ENCODE measurements around the gene MANSC1. TPM values are rescaled to one million over a fixed set of nuclear protein-coding genes. Genes with fewer than 3 reads are reported as not detected.

MANSC1 gene
- total RNA-seq: 1 to 10 TPM; 3.5 TPM

GRCh38 chr12:12349711-12350665, at the start of gene MANSC1:
TSS of gene MANSC1 (minus strand) at chr12:12350242. CDS start at chr12:12343314, 6,928 bp downstream.
- no peaks in the 10 kb centered on the region for H3K27me3 Mint-ChIP-seq (ENCODE audit: low read depth)
- H3K36me3 Mint-ChIP-seq (ENCODE audit: low read depth): no peaks in the 10 kb centered on the region
- peak within 1 kb of the TSS; percentile 48 for H3K27ac Mint-ChIP-seq
- intact Hi-C loops (cut with micrococcal nuclease): no loop called here
- peak; percentile 80 for DNase-seq
- H3K9me3 Mint-ChIP-seq: peaks cover 5% of the 10 kb centered on the region
- H3K4me1 Mint-ChIP-seq (ENCODE audit: low read depth): peaks cover 24% of the 10 kb centered on the region
- CTCF ChIA-PET: interaction anchor here (0.8 to 7.7 kb wide), 4 partner anchors 15 to 374 kb away, joined by 3 to 50 read pairs (median 4); no protein-coding TSS in a partner anchor
- peak within 1 kb of the TSS; percentile 70 for H3K4me3 Mint-ChIP-seq

DNA sequence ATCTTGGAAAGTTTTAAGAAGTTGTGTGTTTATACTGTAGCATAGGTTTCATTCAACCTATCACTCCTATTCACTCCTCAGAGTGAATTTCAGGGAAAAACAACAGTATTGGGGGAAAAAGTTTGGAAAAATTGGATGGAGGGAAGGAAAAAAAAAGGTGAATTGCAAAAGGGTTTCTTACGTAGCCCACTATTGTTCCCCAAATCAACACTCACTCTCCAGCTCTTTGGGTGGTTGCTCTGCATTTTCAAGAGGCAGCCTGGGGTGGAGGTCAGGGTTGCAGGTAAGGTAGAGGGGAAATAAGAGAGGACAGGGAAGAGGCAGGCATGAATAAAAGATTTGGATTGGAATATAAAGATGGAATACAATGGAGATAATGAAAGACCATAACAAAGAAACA, 49.1 kb upstream of the MANSC1 start:
- Mint-ChIP-seq H3K4me3 (no peak overlapping the region), H3K27ac (no peak overlapping the region), H3K4me1 (ENCODE audit: low read depth) (peaks cover 48% of the 10 kb centered on the region), H3K36me3 (ENCODE audit: low read depth) (peaks cover 14% of the 10 kb centered on the region), H3K27me3 (ENCODE audit: low read depth) (no peaks in the 10 kb centered on the region), H3K9me3 (peaks cover 2% of the 10 kb centered on the region)
- intact Hi-C loops (cut with micrococcal nuclease): no loop called here
- DNase-seq: no peak
- CTCF ChIA-PET: interaction anchor here (0.6 kb wide), 1 partner anchor 256 kb away, joined by 3 read pairs; no protein-coding TSS in a partner anchor

DNA sequence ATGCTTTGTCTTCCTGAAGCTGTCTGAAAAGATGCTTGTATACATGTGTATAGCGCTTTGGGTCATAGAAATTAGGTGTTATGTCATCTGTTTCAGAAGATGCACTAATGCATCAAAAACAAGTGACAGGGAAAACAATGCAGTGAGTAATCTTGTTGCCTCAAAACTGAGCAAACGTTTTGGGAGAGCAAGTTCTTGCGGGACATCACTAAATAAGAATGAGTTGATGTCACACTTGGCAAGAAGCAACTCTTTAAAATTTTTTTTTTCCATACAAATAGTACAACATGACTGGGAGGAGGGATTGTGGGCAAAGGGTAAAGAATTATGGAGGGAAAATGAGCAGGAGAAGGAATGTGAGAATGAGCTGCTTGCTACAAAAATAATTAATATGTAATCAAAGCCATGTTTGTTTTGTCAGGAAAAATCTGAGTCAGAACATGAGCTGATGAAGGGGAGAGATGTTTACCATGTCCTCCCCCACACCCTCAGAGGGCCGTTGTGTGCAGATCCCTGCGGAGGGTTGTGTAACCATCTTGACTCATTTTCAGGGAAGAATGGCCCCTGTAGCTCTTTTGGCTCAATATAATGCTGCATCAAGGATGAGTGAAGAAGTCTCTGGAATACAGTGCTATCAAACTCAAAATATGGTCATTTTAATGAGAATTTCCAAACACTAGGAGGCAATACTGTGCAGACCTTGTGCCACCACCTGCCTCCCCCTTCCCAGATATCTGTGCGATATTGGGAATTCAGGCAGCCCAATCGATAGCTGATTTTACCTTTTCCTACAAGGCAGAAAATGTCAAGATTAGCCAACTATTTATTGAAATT, 48.2 kb upstream of the MANSC1 start:
- Mint-ChIP-seq H3K4me1 (ENCODE audit: low read depth) (peaks cover 39% of the 10 kb centered on the region), H3K27me3 (ENCODE audit: low read depth) (no peaks in the 10 kb centered on the region), H3K27ac (no peak overlapping the region), H3K4me3 (no peak overlapping the region), H3K9me3 (peaks cover 2% of the 10 kb centered on the region), H3K36me3 (ENCODE audit: low read depth) (peaks cover 14% of the 10 kb centered on the region)
- no peak for DNase-seq
- intact Hi-C loops (cut with micrococcal nuclease): no loop called here
- CTCF ChIA-PET: interaction anchor here (0.6 to 1.1 kb wide), 2 partner anchors 63 to 300 kb away, joined by 3 to 4 read pairs; no protein-coding TSS in a partner anchor

DNA sequence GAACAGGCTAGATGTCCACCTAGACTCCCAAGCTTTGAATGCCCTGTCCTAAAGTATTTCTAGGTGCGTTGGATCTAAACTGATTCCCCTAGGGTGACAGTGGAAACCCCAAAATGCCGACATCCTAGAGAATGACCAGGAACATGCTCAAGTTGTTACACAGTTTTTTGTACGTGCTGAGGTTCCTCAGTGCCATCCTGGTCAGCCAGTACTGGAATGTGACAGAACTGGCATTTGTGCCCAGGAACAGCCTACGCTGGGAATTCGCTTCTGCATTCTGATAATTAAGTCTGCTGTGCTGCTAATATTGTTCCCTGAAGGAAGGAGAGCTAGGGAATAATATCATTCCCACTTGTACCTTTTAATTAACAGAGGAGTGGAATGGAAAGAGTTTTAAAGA, 47.1 kb upstream of the MANSC1 start:
- peaks cover 13% of the 10 kb centered on the region for H3K36me3 Mint-ChIP-seq (ENCODE audit: low read depth)
- H3K4me1 Mint-ChIP-seq (ENCODE audit: low read depth): peaks cover 31% of the 10 kb centered on the region
- H3K4me3 Mint-ChIP-seq: no peak overlapping the region
- H3K27ac Mint-ChIP-seq: peak overlapping the region; percentile 10
- H3K27me3 Mint-ChIP-seq (ENCODE audit: low read depth): no peaks in the 10 kb centered on the region
- intact Hi-C loops (cut with micrococcal nuclease): no loop called here
- CTCF ChIA-PET: interaction anchor here (1.3 kb wide), 1 partner anchor 167 kb away, joined by 4 read pairs; no protein-coding TSS in a partner anchor
- H3K9me3 Mint-ChIP-seq: peaks cover 2% of the 10 kb centered on the region
- DNase-seq: no peak

GRCh38 chr12:12396694-12397093, 46.7 kb upstream of the MANSC1 start:
- peaks cover 11% of the 10 kb centered on the region for H3K36me3 Mint-ChIP-seq (ENCODE audit: low read depth)
- CTCF ChIA-PET: interaction anchor here (1.3 kb wide), 1 partner anchor 167 kb away, joined by 4 read pairs; no protein-coding TSS in a partner anchor
- peaks cover 28% of the 10 kb centered on the region for H3K4me1 Mint-ChIP-seq (ENCODE audit: low read depth)

GRCh38 chr12:12393171-12393570, 43.1 kb upstream of the MANSC1 start:
- Mint-ChIP-seq H3K9me3 (no peaks in the 10 kb centered on the region), H3K27ac (no peak overlapping the region), H3K36me3 (ENCODE audit: low read depth) (peaks cover 12% of the 10 kb centered on the region), H3K4me3 (no peak overlapping the region), H3K27me3 (ENCODE audit: low read depth) (no peaks in the 10 kb centered on the region), H3K4me1 (ENCODE audit: low read depth) (peaks cover 16% of the 10 kb centered on the region)
- intact Hi-C loops (cut with micrococcal nuclease): no loop called here
- CTCF ChIA-PET: no interaction called here
- no peak for DNase-seq

More at GRCh38 chr12:12396694-12397093, 46.7 kb upstream of the MANSC1 start:
- intact Hi-C loops (cut with micrococcal nuclease): no loop called here
- no peak for DNase-seq
- Mint-ChIP-seq H3K27ac (peak overlapping the region; percentile 10), H3K27me3 (ENCODE audit: low read depth) (no peaks in the 10 kb centered on the region), H3K9me3 (peaks cover 2% of the 10 kb centered on the region), H3K4me3 (no peak overlapping the region)

- no peak overlapping the region for H3K4me3 Mint-ChIP-seq
- no peak overlapping the region for H3K27ac Mint-ChIP-seq
- peaks cover 18% of the 10 kb centered on the region for H3K4me1 Mint-ChIP-seq (ENCODE audit: low read depth)
These were observed 42.4 kb upstream of the MANSC1 start for GRCh38 chr12:12392413-12392812.

GRCh38 chr12:12387501-12387900, 37.5 kb upstream of the MANSC1 start:
- Mint-ChIP-seq H3K4me3 (no peak overlapping the region), H3K27ac (peak overlapping the region; percentile 46), H3K36me3 (ENCODE audit: low read depth) (peaks cover 24% of the 10 kb centered on the region), H3K4me1 (ENCODE audit: low read depth) (peaks cover 29% of the 10 kb centered on the region), H3K27me3 (ENCODE audit: low read depth) (no peaks in the 10 kb centered on the region), H3K9me3 (peaks cover 4% of the 10 kb centered on the region)
- CTCF ChIA-PET: interaction anchor here (0.6 to 1.6 kb wide), 5 partner anchors 10 to 268 kb away, joined by 3 to 5 read pairs (median 3); no protein-coding TSS in a partner anchor
- peak; percentile 32 for DNase-seq
- intact Hi-C loops (cut with micrococcal nuclease): no loop called here

More at GRCh38 chr12:12392413-12392812, 42.4 kb upstream of the MANSC1 start:
- no peaks in the 10 kb centered on the region for H3K27me3 Mint-ChIP-seq (ENCODE audit: low read depth)
- no peak for DNase-seq
- H3K36me3 Mint-ChIP-seq (ENCODE audit: low read depth): peaks cover 14% of the 10 kb centered on the region
- CTCF ChIA-PET: interaction anchor here (1.1 kb wide), 1 partner anchor 14 kb away, joined by 3 read pairs; no protein-coding TSS in a partner anchor
- intact Hi-C loops (cut with micrococcal nuclease): no loop called here
- H3K9me3 Mint-ChIP-seq: no peaks in the 10 kb centered on the region

DNA sequence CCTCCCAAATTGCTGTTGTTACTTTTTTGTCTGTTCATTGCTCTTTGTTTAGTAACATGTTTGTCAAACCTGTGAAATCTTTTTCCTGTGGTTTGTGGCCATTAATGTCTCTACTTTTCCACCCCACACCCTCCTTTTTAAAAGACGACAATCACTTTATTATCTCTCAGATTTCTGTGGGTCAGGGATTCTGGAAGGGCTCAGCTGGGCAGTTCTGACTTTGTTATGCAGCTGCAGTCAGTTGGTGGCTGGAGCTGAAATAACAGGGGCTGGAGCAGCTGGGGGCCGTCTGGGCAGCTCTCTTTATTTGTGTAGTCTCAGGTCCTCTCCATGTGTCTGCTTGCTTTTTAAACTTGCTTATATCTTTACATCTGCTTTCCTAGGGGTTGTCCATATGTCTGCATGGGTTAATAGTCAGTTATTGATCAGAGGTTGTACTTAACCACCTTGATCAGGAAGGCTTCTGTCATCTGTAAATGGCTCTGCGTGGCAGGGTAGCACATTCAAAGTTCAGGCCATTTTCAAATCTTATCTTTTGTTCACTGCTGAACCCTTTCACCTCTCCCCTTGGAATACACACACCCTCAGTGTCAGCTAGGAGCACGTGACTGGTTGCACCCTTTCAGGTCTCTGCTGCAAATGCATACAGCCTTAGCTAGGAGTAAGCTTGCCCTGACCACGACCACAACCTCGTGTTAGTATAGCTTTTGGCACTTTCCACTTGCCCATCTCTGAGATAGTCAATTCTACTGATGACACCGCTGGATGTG, 34.7 kb upstream of the MANSC1 start:
- peak; percentile 63 for DNase-seq
- Mint-ChIP-seq H3K36me3 (ENCODE audit: low read depth) (peaks cover 35% of the 10 kb centered on the region), H3K27me3 (ENCODE audit: low read depth) (no peaks in the 10 kb centered on the region), H3K4me3 (no peak overlapping the region), H3K9me3 (peaks cover 7% of the 10 kb centered on the region), H3K27ac (peak overlapping the region; percentile 37), H3K4me1 (ENCODE audit: low read depth) (peaks cover 43% of the 10 kb centered on the region)
- CTCF ChIA-PET: interaction anchor here (0.6 to 1.8 kb wide), 7 partner anchors 9 to 352 kb away, joined by 3 to 5 read pairs (median 4); no protein-coding TSS in a partner anchor
- intact Hi-C loops (cut with micrococcal nuclease): no loop called here

DNA sequence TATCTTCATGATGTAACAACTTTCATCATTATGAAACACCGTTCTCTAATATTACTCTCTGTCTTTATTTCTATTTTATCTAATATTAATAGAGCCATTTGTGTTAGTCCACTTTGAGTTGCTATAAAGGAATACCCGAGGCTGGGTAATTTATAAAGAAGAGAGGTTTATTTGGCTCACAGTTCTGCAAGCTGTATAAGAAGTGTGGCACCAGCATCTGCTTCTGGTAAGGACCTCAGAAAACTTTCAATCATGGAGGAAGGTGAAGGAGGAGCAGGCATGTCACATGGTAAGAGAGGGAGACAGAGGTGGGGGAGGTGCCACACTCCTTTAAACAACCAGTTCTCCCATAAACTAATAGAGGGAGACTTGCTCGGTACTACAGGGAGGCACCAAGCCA, 31.9 kb upstream of the MANSC1 start:
- Mint-ChIP-seq H3K27me3 (ENCODE audit: low read depth) (no peaks in the 10 kb centered on the region), H3K36me3 (ENCODE audit: low read depth) (peaks cover 35% of the 10 kb centered on the region), H3K27ac (no peak overlapping the region), H3K9me3 (peaks cover 9% of the 10 kb centered on the region), H3K4me3 (no peak overlapping the region), H3K4me1 (ENCODE audit: low read depth) (peaks cover 55% of the 10 kb centered on the region)
- CTCF ChIA-PET: no interaction called here
- no peak for DNase-seq
- intact Hi-C loops (cut with micrococcal nuclease): no loop called here

DNA sequence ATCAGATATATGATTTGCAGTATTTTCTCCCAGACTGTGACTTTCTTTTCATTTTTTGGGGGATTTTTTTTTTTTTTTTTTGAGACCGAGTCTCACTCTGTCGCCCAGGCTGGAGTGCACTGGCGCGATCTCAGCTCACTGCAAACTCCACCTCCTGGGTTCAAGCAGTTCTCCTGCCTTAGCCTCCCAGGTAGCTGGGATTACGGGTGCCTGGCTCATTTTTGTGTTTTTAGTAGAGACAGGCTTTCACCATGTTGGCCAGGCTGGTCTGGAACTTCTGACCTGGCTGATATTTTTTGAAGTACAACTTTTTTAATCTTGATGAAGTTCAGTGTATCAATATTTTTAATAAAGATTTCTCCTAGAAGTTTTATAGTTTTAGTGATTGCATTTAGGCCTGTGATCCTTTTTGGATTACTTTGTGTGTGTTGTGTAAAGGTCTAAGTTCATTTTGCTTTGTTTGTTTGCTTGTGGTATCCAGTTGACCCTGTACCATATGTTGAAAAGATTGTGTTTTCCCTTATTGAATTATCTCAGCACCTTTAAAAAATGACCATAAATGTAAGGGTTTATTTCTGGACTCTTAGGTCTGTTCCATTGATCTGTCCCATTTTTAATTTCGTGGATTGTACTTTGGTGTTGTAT, 31.0 kb upstream of the MANSC1 start:
- Mint-ChIP-seq H3K27me3 (ENCODE audit: low read depth) (no peaks in the 10 kb centered on the region), H3K36me3 (ENCODE audit: low read depth) (peaks cover 35% of the 10 kb centered on the region), H3K9me3 (peaks cover 9% of the 10 kb centered on the region), H3K27ac (peak overlapping the region; percentile 51), H3K4me1 (ENCODE audit: low read depth) (peaks cover 56% of the 10 kb centered on the region), H3K4me3 (no peak overlapping the region)
- CTCF ChIA-PET: interaction anchor here (0.7 kb wide), 1 partner anchor 322 kb away, joined by 5 read pairs; no protein-coding TSS in a partner anchor
- intact Hi-C loops (cut with micrococcal nuclease): no loop called here
- no peak for DNase-seq
